Stomach (tissue), 9 donors: ENCODE measurements around the gene RIN3. TPM values are rescaled to one million over a fixed set of nuclear protein-coding genes. Genes with fewer than 3 reads are reported as not detected.
A peak's percentile ranks its signal among the peaks of the same experiment; 100 is the strongest.

Experiments used
- DNase-seq, 2 donors: peaks; one replicate each; pipeline versions ENCODE4 v3.0.0 to v3.0.0-alpha.2; 2013 to 2019
- H3K27ac ChIP-seq, 5 donors: fragments of 200-600 bp in 4 of 5; sonication (generic) in 4 of 5; one replicate each; pipeline ENCODE4 v1.5.1; 2013 to 2019; ENCODE audit warnings: mild to moderate bottlenecking in 1 of 5, moderate library complexity in 1 of 5
- H3K27me3 ChIP-seq, 3 donors: fragments of 200-600 bp; sonication (generic); one replicate each; pipeline ENCODE4 v1.5.1; 2017 to 2019; ENCODE audit warnings: mixed run types in 1 of 3
- H3K36me3 ChIP-seq, 4 donors: fragments of 200-600 bp; sonication (generic); 1 replicate in 3 of 4; 2 replicates in 1 of 4; pipeline ENCODE4 v1.5.1; 2016 to 2019
- H3K4me1 ChIP-seq, 4 donors: fragments of 200-600 bp; sonication (generic); one replicate each; pipeline ENCODE4 v1.5.1; 2016 to 2019
- H3K4me3 ChIP-seq, 4 donors: fragments of 200-600 bp; sonication (generic) in 3 of 4; one replicate each; pipeline ENCODE4 v1.5.1; 2016 to 2019; ENCODE audit warnings: mild to moderate bottlenecking in 1 of 4
- H3K9me3 ChIP-seq, 4 donors: fragments of 200-600 bp; sonication (generic); one replicate each; pipeline ENCODE4 v1.5.1; 2016 to 2019
- EP300 ChIP-seq: sonication (generic); formaldehyde crosslinking; IDR thresholded peaks from one replicate; pipeline ENCODE4 v1.6.1; 2017; ENCODE audit warnings: antibody characterized with exemption
- POLR2A ChIP-seq, 4 donors: fragments of 450-650 bp; IDR thresholded peaks; one replicate each; pipeline ENCODE4 v1.6.1; 2016; ENCODE audit warnings: antibody characterized with exemption in 4 of 4, control low read depth in 2 of 4, mild to moderate bottlenecking in 1 of 4, moderate library complexity in 1 of 4
- POLR2AphosphoS5 ChIP-seq, 3 donors: sonication (generic); formaldehyde crosslinking; IDR thresholded peaks; one replicate each; pipeline ENCODE4 v1.6.1; 2016; ENCODE audit warnings: antibody characterized with exemption in 3 of 3
- WGBS, 5 donors: extraction: QIAGEN DNeasy Blood & Tissue Kit in 3 of 5; methylation state at CpG; one replicate each; pipeline versions ENCODE4 v1.1.5 to v1.1.7; 2013 to 2018; 5-methylcytosine and 5-hydroxymethylcytosine counted together
- intact Hi-C: fragments of 100-400 bp; cut with DNase I; formaldehyde crosslinking; loops from one replicate; pipeline ENCODE4 v1.15.1; 2023; ENCODE audit warnings: low total_unique reads
- polyA plus RNA-seq, 3 donors: library from polyadenylated mRNA; stranded (reverse); fragments of 200-250 nt; gene quantifications; one replicate each; pipeline ENCODE4 v1.2.3, GENCODE V29; 2013
- total RNA-seq, 5 donors: library from RNA; depleted of rRNA; stranded (reverse); fragments of >200 nt; gene quantifications; one replicate each; pipeline versions ENCODE4 v1.1.0 to v1.2.3, GENCODE V29; 2014 to 2016
- TF ChIP-seq, protein P1 (sequence below), 7 experiments: fragments of 450-650 bp in 4 of 7; fragments of 200-600 bp in 3 of 7; sonication (generic) in 3 of 7; IDR thresholded peaks; one replicate each; pipeline ENCODE4 v1.5.1; 2016 to 2019; ENCODE audit warnings: antibody characterized with exemption in 7 of 7, control low read depth in 2 of 7, mild to moderate bottlenecking in 1 of 7
- donor health status: healthy with polysubstance abuse.
- donor health status: Bipolar disorder and iron deficiency.
- donor health status: healthy.

The RIN3 gene
- total and polyA plus RNA-seq, 8 donors = 5.0 to 47.8 (median 8.0) TPM

- H3K4me1 ChIP-seq = peaks cover 0 to 19% (median 1%) of the 10 kb centered on the region in 4 donors
- no peaks in the 10 kb centered on the region for H3K27me3 ChIP-seq
- peaks cover 7 to 63% (median 40%) of the 10 kb centered on the region in 4 donors for H3K36me3 ChIP-seq
- no peaks in the 10 kb centered on the region for H3K9me3 ChIP-seq
- H3K27ac ChIP-seq = peak overlapping the region in 2 of 5 donors; percentile 7 to 30
- WGBS, 5 donors = 89 to 94% (median 92%) methylated on average over 6 of the region's 6 CpGs
- TF ChIP-seq POLR2AphosphoS5 (IDR thresholded peaks at IDR 0.05) (no peak), EP300 (no peak), POLR2A (IDR thresholded peaks at IDR 0.05) (no peak)
- TF ChIP-seq, protein P1, sequence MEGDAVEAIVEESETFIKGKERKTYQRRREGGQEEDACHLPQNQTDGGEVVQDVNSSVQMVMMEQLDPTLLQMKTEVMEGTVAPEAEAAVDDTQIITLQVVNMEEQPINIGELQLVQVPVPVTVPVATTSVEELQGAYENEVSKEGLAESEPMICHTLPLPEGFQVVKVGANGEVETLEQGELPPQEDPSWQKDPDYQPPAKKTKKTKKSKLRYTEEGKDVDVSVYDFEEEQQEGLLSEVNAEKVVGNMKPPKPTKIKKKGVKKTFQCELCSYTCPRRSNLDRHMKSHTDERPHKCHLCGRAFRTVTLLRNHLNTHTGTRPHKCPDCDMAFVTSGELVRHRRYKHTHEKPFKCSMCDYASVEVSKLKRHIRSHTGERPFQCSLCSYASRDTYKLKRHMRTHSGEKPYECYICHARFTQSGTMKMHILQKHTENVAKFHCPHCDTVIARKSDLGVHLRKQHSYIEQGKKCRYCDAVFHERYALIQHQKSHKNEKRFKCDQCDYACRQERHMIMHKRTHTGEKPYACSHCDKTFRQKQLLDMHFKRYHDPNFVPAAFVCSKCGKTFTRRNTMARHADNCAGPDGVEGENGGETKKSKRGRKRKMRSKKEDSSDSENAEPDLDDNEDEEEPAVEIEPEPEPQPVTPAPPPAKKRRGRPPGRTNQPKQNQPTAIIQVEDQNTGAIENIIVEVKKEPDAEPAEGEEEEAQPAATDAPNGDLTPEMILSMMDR (IDR thresholded peaks at IDR 0.05) = no peak
- DNase-seq = no peak
- H3K4me3 ChIP-seq = no peak overlapping the region
- intact Hi-C loops = no loop called here
Observed at GRCh38 chr14:92675421-92675820, 161.8 kb downstream of the RIN3 start.

DNA sequence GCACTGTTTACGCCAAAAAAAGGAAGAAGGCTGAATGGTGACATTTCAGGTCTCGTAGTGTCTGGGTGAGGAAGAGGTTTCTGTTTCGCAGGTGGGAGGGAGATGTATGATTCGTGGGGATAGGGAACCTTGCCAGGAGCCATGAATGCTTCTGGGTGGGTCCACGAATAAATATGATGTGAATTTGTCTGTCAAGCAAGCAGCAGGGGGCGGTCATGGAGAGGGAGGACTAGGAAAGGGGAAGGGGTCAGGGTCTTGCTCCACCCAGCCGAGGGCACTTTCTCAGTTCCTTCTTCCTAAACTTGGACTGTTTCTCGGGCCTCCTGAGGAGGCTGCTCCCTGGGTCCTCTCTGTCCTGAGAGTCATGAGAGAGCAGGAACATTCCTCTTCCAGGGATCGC, 162.4 kb downstream of the RIN3 start:
- Histone ChIP-seq H3K27me3 (no peaks in the 10 kb centered on the region), H3K9me3 (no peaks in the 10 kb centered on the region), H3K36me3 (peaks cover 7 to 62% (median 40%) of the 10 kb centered on the region in 4 donors), H3K4me1 (peaks cover 0 to 23% (median 4%) of the 10 kb centered on the region in 4 donors), H3K4me3 (no peak overlapping the region), H3K27ac (peak overlapping the region in 3 of 5 donors; percentile 7 to 30 (median 27))
- WGBS, 5 donors = 60 to 77% (median 73%) methylated on average over 9 of the region's 9 CpGs
- intact Hi-C loops = no loop called here
- no peak for DNase-seq
- no peak for TF ChIP-seq EP300
- TF ChIP-seq, protein P1 (IDR thresholded peaks at IDR 0.05) = no peak
- no peak for TF ChIP-seq POLR2AphosphoS5 (IDR thresholded peaks at IDR 0.05)
- TF ChIP-seq POLR2A (IDR thresholded peaks at IDR 0.05) = no peak

DNA sequence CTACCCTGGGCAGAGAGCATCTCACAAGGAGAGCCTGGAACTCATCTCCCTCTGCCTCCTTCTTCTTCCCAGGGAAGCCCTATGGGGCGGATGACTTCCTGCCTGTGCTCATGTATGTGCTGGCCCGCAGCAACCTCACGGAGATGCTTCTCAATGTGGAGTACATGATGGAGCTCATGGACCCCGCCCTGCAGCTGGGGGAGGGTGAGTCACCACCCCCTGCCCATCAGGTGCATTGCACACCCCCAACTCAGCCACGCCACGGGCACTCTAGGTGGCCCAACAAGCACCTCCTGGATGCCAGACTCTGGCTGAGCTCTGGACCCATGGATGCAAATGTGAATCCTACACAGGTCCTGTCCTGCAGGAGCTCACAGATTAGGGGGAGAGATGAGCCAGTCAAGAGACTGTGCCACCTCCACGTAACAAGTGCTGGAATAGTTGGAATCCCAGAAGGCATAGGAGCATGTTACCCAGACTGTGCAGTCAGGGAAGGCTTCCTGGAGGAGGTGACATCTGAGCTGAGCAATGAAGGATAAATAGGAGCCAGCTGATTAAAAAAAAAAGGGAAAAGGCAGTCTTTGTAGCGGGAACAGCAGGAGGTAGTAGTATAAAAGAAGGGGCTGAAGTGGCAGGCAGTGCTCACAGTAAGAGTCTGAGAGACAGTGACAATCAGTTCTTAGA, 163.0 kb downstream of the RIN3 start:
- TF ChIP-seq, protein P1 (IDR thresholded peaks at IDR 0.05) = no peak
- TF ChIP-seq POLR2A (IDR thresholded peaks at IDR 0.05) (no peak), EP300 (no peak), POLR2AphosphoS5 (IDR thresholded peaks at IDR 0.05) (no peak)
- peaks cover 0 to 29% (median 8%) of the 10 kb centered on the region in 4 donors for H3K4me1 ChIP-seq
- 81 to 93% (median 87%) methylated on average over 7 to 8 of the region's 8 CpGs for WGBS, 5 donors
- no peaks in the 10 kb centered on the region for H3K9me3 ChIP-seq
- intact Hi-C loops = no loop called here
- peaks cover 7 to 57% (median 41%) of the 10 kb centered on the region in 4 donors for H3K36me3 ChIP-seq
- no peak overlapping the region for H3K4me3 ChIP-seq
- peak overlapping the region in 3 of 5 donors; percentile 7 to 30 (median 27) for H3K27ac ChIP-seq
- H3K27me3 ChIP-seq = no peaks in the 10 kb centered on the region
- DNase-seq = no peak

- Histone ChIP-seq H3K9me3 (no peaks in the 10 kb centered on the region), H3K27ac (no peak overlapping the region), H3K4me3 (no peak overlapping the region), H3K36me3 (peaks cover 7 to 57% (median 46%) of the 10 kb centered on the region in 4 donors), H3K4me1 (peaks cover 0 to 30% (median 8%) of the 10 kb centered on the region in 4 donors), H3K27me3 (no peaks in the 10 kb centered on the region)
- no peak for DNase-seq
- intact Hi-C loops = no loop called here
- 79 to 92% (median 85%) methylated on average over 4 of the region's 4 CpGs for WGBS, 5 donors
- TF ChIP-seq POLR2A (IDR thresholded peaks at IDR 0.05) = no peak
- TF ChIP-seq, protein P1 (IDR thresholded peaks at IDR 0.05) = no peak
- TF ChIP-seq POLR2AphosphoS5 (IDR thresholded peaks at IDR 0.05) = no peak
- no peak for TF ChIP-seq EP300
Observed at GRCh38 chr14:92677087-92677668, 163.6 kb downstream of the RIN3 start.
